Measurements from ENCODE around the gene LVRN. TPM values are rescaled to one million over a fixed set of nuclear protein-coding genes. Genes with fewer than 3 reads are reported as not detected.

Gene LVRN
- total and polyA plus RNA-seq, 4 donors: 0.26 to 11.0 (median 1.2) TPM

Other genes with a start within 250 kb of the LVRN start
- 10 to 100 TPM; 11.6 to 27.7 TPM for gene CDO1, start 145.8 kb upstream of the LVRN start, total RNA-seq
- gene CDO1, start 145.8 kb upstream of the LVRN start, polyA plus RNA-seq: 10 to 100 TPM; 93.9 to 97.9 TPM
- 10 to 100 TPM; 42.5 to 52.5 TPM for gene ATG12, start 120.9 kb upstream of the LVRN start, total RNA-seq
- 10 to 100 TPM; 45.3 to 62.6 TPM for gene ATG12, start 120.9 kb upstream of the LVRN start, polyA plus RNA-seq
- 100 to 1,000 TPM; 114 to 118 TPM for gene AP3S1, start 120.5 kb upstream of the LVRN start, total RNA-seq
- 100 to 1,000 TPM in 1 of 2 donors, 10 to 100 TPM in 1; 86.5 to 273 TPM for gene AP3S1, start 120.5 kb upstream of the LVRN start, polyA plus RNA-seq
- under 1 TPM in 1 of 2 donors, not detected in 1; 0.63 TPM for gene ARL14EPL, start 70.0 kb downstream of the LVRN start, total RNA-seq
- gene ARL14EPL, start 70.0 kb downstream of the LVRN start, polyA plus RNA-seq: not detected
- 10 to 100 TPM; 24.9 to 36.1 TPM for gene COMMD10, start 122.5 kb downstream of the LVRN start, total RNA-seq
- 10 to 100 TPM; 16.1 to 23.3 TPM for gene COMMD10, start 122.5 kb downstream of the LVRN start, polyA plus RNA-seq